ENCODE results near the gene WASF3. TPM values are rescaled to one million over a fixed set of nuclear protein-coding genes. Genes with fewer than 3 reads are reported as not detected.
A peak's percentile ranks its signal among the peaks of the same experiment; 100 is the strongest.

The WASF3 gene
- total RNA-seq, 1 experiment from 2014 or later, result 4.6 TPM

GRCh38 chr13:26705536-26705935 lies 148.1 kb downstream of the WASF3 start:
- Histone ChIP-seq H3K4me1 (ENCODE audit: insufficient read depth, low read length, poor library complexity, severe bottlenecking) (no peaks in the 10 kb centered on the region), H3K27me3 (replicated peaks; ENCODE audit: insufficient read depth, low read depth, low read length, poor library complexity) (no peaks in the 10 kb centered on the region), H3K36me3 (ENCODE audit: insufficient read depth, low read length, poor library complexity, severe bottlenecking) (no peaks in the 10 kb centered on the region), H3K4me3 (ENCODE audit: low read depth, low read length, poor library complexity, severe bottlenecking) (no peak overlapping the region), H3K27ac (ENCODE audit: low read depth, low read length, poor library complexity, severe bottlenecking) (no peak overlapping the region), H3K9me3 (ENCODE audit: low read depth, low read length, poor library complexity, severe bottlenecking) (no peaks in the 10 kb centered on the region)
- TF ChIP-seq EZH2 (IDR thresholded peaks at IDR 0.05; ENCODE audit: borderline replicate concordance, low read depth, low read length, poor library complexity, severe bottlenecking) (no peak), CTCF (conservative IDR thresholded peaks at IDR 0.05; ENCODE audit: low read depth, low read length) (no peak)
- CTCF ChIA-PET, result no interaction called here
- POLR2A ChIA-PET (ENCODE audit: low non-redundant PET), result no interaction called here
- intact Hi-C loops (cut with micrococcal nuclease; ENCODE audit: unreplicated experiment), result no loop called here
- BruUV-seq (replicated peaks), result no TSS peak
- DNase-seq (ENCODE audit: low spot score), result no peak

- Histone ChIP-seq H3K36me3 (ENCODE audit: insufficient read depth, low read length, poor library complexity, severe bottlenecking) (no peaks in the 10 kb centered on the region), H3K27ac (ENCODE audit: low read depth, low read length, poor library complexity, severe bottlenecking) (no peak overlapping the region), H3K4me3 (ENCODE audit: low read depth, low read length, poor library complexity, severe bottlenecking) (no peak overlapping the region), H3K27me3 (replicated peaks; ENCODE audit: insufficient read depth, low read depth, low read length, poor library complexity) (no peaks in the 10 kb centered on the region), H3K9me3 (ENCODE audit: low read depth, low read length, poor library complexity, severe bottlenecking) (no peaks in the 10 kb centered on the region), H3K4me1 (ENCODE audit: insufficient read depth, low read length, poor library complexity, severe bottlenecking) (no peaks in the 10 kb centered on the region)
- DNase-seq (ENCODE audit: low spot score), result no peak
- TF ChIP-seq CTCF (conservative IDR thresholded peaks at IDR 0.05; ENCODE audit: low read depth, low read length), result no peak
- TF ChIP-seq EZH2 (IDR thresholded peaks at IDR 0.05; ENCODE audit: borderline replicate concordance, low read depth, low read length, poor library complexity, severe bottlenecking), result no peak
- intact Hi-C loops (cut with micrococcal nuclease; ENCODE audit: unreplicated experiment), result loop anchor here (2.0 kb wide), 1 partner anchor 224 kb away; no protein-coding TSS in a partner anchor
- no TSS peak for BruUV-seq (replicated peaks)
- POLR2A ChIA-PET (ENCODE audit: low non-redundant PET), result no interaction called here
- CTCF ChIA-PET, result no interaction called here
These were observed 148.9 kb downstream of the WASF3 start for GRCh38 chr13:26706381-26706780.

GRCh38 chr13:26707122-26708006 lies 149.9 kb downstream of the WASF3 start:
- TF ChIP-seq CTCF (conservative IDR thresholded peaks at IDR 0.05; ENCODE audit: low read depth, low read length) (peak; percentile 61), EZH2 (IDR thresholded peaks at IDR 0.05; ENCODE audit: borderline replicate concordance, low read depth, low read length, poor library complexity, severe bottlenecking) (no peak)
- DNase-seq (ENCODE audit: low spot score), result peak; percentile 58

More at GRCh38 chr13:26707122-26708006, 149.9 kb downstream of the WASF3 start:
- Histone ChIP-seq H3K27ac (ENCODE audit: low read depth, low read length, poor library complexity, severe bottlenecking) (no peak overlapping the region), H3K4me1 (ENCODE audit: insufficient read depth, low read length, poor library complexity, severe bottlenecking) (no peaks in the 10 kb centered on the region), H3K9me3 (ENCODE audit: low read depth, low read length, poor library complexity, severe bottlenecking) (no peaks in the 10 kb centered on the region), H3K4me3 (ENCODE audit: low read depth, low read length, poor library complexity, severe bottlenecking) (no peak overlapping the region), H3K27me3 (replicated peaks; ENCODE audit: insufficient read depth, low read depth, low read length, poor library complexity) (no peaks in the 10 kb centered on the region), H3K36me3 (ENCODE audit: insufficient read depth, low read length, poor library complexity, severe bottlenecking) (no peaks in the 10 kb centered on the region)
- intact Hi-C loops (cut with micrococcal nuclease; ENCODE audit: unreplicated experiment), result loop anchor here (1.0 to 2.0 kb wide), 2 partner anchors 166 to 223 kb away; no protein-coding TSS in a partner anchor
- no TSS peak for BruUV-seq (replicated peaks)
- ChIA-PET POLR2A (ENCODE audit: low non-redundant PET) (no interaction called here), CTCF (no interaction called here)

Measured in A673 (cell line).